AG09309 (cell line): ENCODE results near the gene CDAN1.

Experiments used
- DNase-seq: peaks from one replicate; pipeline ENCODE4 v3.0.0-alpha.2; 2010; ENCODE audit warnings: low read depth
- H3K4me3 ChIP-seq: 2 replicates; pipeline ENCODE4 v1.5.1; 2011; ENCODE audit warnings: mild to moderate bottlenecking, low read depth, low read length, moderate library complexity; ENCODE audit not compliant: control insufficient read depth
- TF ChIP-seq, protein P1 (sequence below): IDR thresholded peaks from 2 replicates; pipeline ENCODE4 v1.5.1; 2011; ENCODE audit warnings: mild to moderate bottlenecking, low read depth, low read length, inconsistent platforms; ENCODE audit not compliant: insufficient read depth, control insufficient read depth; ENCODE audit errors: missing control alignments

CDAN1 gene

DNA sequence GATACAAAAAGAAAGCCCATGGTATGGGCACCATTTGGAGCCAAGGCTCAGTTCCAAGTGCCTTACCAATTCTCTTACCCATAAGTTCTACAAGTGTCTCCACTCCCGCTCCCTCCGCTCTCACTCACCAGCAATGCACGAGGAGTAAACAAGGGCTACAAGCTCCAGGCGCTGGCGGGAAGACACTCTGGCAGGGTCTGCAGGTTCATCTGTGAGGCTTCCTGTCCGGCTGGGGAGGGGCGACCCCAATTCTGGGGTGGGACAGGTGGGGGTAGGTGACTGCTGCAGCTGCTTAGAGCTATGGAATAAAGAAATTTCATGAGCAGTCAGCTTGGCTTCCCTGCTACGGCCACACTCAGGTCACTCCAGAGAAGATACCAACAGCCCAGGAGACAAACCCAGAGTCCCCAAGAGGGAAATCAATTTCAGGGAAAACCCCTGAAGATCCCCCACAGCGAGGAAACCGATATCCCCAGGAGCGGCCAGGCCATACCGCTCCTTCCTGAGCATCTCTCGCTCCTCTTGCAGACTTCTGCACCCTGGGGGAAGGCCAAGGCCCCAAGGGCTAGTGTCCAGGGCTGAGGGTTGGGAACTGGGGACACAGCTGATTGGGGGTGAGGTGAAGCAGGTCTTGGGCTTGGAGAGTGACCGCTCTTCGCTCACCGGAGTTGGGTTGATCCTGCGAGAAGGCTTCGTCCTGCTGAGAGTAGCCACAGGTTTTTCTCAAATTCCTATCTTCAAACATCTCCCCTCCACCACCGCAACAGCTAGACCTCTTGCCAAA, 1.4 kb downstream of the CDAN1 start:
- TF ChIP-seq, protein P1, sequence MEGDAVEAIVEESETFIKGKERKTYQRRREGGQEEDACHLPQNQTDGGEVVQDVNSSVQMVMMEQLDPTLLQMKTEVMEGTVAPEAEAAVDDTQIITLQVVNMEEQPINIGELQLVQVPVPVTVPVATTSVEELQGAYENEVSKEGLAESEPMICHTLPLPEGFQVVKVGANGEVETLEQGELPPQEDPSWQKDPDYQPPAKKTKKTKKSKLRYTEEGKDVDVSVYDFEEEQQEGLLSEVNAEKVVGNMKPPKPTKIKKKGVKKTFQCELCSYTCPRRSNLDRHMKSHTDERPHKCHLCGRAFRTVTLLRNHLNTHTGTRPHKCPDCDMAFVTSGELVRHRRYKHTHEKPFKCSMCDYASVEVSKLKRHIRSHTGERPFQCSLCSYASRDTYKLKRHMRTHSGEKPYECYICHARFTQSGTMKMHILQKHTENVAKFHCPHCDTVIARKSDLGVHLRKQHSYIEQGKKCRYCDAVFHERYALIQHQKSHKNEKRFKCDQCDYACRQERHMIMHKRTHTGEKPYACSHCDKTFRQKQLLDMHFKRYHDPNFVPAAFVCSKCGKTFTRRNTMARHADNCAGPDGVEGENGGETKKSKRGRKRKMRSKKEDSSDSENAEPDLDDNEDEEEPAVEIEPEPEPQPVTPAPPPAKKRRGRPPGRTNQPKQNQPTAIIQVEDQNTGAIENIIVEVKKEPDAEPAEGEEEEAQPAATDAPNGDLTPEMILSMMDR = no peak
- peak overlapping the region; percentile 79 for H3K4me3 ChIP-seq
- no peak for DNase-seq

DNA sequence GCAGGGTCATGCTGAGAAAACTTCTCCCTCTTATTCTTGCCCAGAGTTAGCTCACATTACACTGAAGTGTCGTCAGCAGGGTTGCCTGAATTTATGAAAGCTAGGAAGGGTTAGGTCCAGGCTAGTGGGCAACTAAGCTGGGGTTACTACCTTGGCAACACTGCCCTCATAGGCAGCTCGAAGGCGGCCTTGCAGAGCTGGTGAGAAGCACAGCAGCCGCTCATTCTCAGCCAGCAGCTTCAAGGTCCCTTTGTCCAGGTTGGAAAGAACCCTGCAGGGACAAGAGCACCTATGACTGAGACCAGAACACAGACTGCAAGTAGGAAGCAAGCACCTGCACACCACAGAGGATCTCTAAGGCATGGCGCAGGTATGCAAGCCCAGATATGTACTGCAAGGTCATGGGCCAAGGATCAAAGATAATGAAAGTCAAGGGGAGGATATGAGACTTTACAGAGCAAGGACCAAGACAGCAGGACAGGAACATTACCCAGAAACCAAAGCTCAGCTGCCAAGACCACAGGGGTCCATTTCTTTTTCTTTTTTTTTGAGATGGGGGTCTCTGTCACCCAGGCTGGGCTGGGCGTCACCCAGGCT, 2.8 kb downstream of the CDAN1 start:
- H3K4me3 ChIP-seq = no peak overlapping the region
- DNase-seq = no peak
- TF ChIP-seq, protein P1 = no peak

GRCh38 chr15:42733027-42733426, 3.9 kb downstream of the CDAN1 start:
- DNase-seq = no peak
- TF ChIP-seq, protein P1 = no peak
- H3K4me3 ChIP-seq = no peak overlapping the region

GRCh38 chr15:42732095-42732827, 4.7 kb downstream of the CDAN1 start:
- TF ChIP-seq, protein P1 = no peak
- H3K4me3 ChIP-seq = no peak overlapping the region
- DNase-seq = no peak

DNA sequence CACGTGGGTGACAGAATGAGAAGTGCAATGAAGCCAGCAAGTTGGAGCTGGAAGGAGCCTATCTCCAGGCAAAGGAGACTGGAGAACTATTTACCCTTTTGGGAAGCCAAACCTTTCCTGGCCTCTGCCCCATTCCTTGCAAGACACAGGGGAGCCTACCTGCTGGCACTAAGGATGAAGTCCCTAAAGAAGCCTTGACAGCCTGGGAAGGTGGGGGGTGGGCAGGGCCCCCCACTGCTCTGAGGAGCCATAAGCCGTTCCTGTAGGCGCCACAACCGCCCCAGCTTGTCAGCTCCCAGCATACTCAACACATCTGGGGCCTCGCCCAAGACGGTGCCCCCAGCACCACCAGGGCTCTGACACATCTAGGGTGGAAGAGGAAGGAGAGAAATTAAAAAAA, 5.5 kb downstream of the CDAN1 start:
- TF ChIP-seq, protein P1 = no peak
- no peak for DNase-seq
- no peak overlapping the region for H3K4me3 ChIP-seq

GRCh38 chr15:42730536-42730935, 6.4 kb downstream of the CDAN1 start:
- H3K4me3 ChIP-seq = no peak overlapping the region
- TF ChIP-seq, protein P1 = no peak
- DNase-seq = no peak
